HG03439 (cell line): ENCODE measurements around the gene BCL7C.
"Not testable (repeated sequence)": the region's sequence is repeated elsewhere in the genome, so short reads cannot be mapped to it uniquely, and the experiment has no call there.

Source experiments
- ATAC-seq: cut with Tn5 transposase; IDR thresholded peaks from one replicate; pipeline ENCODE4 v1.9.1; 2021; ENCODE audit warnings: mild to moderate bottlenecking, moderate library complexity; ENCODE audit not compliant: unreplicated experiment

Gene BCL7C

GRCh38 chr16:30896261-30896888 is 2.5 kb upstream of the BCL7C start, which contains the start of gene CTF1:
TSS of gene CTF1 (plus strand) at chr16:30896614. CDS start at chr16:30896644, 30 bp downstream.
- ATAC-seq, result no peak

DNA sequence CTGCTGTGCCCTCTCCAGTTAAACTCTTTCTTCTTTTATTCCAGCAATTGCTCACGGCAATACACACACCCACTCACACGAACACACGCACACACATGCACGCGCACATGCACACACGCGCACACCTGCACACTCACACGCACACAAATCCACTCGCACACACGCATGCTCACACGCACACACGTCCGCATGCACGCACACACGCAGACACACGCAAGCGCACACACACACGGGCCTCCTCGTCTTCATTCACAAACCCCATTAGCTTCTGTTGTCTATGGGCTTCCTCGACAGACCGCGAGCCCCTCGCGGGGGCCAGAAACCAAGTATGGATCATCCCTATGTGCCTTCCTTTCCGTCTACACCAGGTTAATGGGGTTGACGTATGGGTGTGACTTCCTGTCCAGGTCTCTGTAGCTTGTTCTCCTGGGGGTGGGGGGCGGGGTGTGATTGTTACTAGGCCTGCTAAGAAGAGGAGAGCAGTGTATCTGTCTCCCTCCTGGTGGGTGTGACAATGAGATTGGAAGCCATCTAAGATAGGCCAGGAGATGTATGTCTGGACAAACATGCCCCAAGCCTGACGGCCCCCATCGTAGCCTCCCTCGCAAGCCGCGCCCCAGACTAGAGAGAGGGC is 1.9 kb upstream of the BCL7C start:
- ATAC-seq, result no peak

GRCh38 chr16:30894540-30895368 is 877 bp upstream of the BCL7C start:
- no peak for ATAC-seq

DNA sequence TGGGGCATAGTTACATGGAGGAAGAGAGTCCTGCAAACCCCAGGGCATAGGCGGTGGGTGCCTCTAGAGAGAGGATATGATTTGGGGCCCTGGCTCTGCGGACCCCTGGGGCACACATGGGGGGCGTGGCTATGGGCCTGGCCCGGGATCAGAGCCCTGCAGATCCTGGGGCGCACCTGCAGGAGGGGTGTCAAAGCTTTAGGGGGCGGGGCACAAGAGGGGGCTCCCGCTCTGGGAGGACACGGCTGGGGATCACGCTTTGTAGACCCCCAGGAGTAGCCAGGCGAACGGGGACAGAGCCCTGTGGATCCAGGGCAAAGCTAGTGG is 497 bp downstream of the BCL7C start:
- peak; percentile 11 for ATAC-seq

DNA sequence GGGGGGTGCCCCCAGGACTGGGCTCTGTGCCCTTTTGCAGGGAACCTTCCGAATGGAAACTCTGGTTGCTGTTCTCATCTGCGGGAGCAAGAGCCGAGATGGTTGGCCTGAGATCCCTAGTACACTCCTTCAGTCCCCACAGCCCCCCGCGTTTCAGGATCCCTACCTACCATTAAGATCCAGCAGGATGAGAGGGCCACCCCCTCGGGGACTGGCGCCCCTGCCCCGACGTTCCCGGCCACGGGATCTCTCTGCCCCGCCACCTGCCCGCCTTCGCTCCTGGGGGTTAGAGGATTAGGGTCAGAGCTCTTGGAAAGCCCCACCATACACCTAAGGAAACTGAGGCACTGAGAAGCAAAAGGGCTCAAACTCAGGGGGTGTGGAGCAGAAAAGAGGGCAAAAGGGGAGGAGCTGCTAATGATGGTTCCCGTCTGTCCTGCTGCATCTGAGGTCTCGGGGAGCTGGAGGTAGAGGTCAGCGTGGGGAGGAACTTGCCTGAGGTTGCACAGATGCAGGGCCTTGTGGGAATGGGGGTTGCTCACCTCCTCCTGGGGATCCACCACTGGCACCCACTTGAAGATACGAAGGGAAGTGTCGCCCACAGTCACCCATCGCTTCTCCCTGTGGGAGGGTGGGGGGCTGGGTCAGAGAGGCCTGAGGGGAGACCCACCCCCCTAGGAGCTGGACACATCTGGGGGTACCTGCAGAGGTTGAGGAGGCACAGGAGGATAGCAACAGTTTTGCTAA is 1.0 kb downstream of the BCL7C start:
- no peak for ATAC-seq

DNA sequence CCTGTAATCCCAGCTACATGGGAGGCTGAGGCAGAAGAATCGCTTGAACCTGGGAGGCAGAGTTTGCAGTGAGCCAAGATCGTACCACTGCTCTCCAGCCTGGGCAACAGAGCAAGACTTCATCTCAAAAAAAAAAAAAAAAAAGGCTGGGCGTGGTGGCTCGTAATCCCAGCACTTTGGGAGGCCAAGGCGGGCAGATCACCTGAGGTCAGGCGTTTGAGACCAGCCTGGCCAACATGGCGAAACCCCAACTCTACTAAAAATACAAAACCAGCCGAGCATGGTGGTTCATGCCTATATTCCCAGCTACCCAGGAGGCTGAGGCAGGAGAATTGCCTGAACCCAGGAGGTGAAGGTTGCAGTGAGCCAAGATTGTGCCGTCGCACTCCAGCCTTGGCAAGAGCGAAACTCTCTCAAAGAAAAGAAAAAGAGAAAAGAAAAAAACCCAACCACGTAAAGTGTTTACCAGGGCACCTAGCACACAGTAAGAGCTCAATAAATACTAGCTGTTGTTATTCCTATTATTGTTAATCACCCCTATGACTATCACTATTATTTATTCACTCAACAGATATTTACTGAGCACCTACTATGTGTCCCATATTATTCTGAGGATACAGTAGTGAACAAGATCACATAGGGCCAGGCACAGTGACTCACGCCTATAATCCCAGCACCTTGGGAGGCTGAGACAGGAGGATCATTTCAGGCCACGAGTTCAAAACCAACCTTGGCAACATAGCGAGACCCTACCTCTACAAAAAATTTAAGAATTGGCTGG is 2.6 kb downstream of the BCL7C start:
- not testable (repeated sequence) for ATAC-seq

DNA sequence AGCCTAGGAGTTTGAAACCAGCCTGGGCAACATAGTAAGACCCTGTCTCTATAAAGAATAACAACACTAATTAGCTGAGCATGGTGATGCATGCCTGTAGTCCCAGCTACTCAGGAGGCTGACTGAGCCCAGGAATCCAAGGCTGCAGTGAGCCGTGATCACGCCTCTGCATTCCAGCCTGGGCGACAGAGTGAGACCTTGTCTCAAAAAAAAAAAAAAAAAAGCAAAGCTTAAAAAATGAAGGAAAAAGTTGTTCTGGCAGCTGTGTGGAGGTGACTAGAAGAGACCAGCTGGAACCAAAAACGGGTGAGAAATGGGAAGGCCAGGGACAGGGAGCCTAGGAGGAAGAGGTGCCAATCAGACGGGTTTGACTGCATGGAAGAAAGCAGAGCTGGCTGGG is 4.2 kb downstream of the BCL7C start:
- no peak for ATAC-seq

- ATAC-seq, result no peak
Observed at GRCh38 chr16:30888856-30889499, 4.9 kb downstream of the BCL7C start.

DNA sequence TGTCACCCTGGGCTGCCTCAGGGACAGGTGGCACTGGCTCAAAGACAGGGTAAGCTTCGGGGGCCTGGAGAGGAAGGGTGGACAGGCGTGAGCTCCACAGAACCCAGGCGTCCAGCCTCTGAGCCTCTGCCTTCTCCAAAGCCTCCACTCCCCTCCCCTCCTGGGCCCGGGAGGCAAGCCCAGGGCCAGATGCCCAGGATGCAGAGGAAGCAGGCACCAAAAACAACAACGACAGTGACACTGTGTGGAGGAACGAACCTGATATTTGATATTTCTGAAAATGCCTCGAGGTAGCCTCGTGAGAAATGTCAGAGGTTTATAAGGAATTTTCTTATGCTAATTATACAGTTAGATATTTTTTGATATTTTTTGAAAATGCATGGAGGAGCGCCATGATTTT is 6.0 kb downstream of the BCL7C start:
- ATAC-seq, result no peak

DNA sequence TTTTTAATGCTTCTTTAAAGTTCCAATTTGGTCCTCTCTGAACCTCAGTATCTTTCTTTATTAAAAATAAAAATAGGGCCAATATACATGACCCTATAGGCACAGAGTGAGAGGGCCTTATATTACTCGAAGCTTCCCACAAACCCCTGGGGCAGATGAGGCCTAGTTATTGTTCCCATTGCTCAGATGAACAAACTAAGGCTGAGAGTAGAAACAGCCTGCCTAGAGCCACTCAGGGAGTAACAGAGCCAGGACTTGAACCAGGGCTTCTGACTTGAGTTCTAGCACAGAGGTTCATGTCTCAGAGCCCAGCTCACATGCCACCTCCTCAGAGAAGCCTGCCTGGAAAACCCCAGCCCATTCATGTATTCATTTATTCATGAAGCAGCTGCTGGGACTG is 7.7 kb downstream of the BCL7C start:
- no peak for ATAC-seq

DNA sequence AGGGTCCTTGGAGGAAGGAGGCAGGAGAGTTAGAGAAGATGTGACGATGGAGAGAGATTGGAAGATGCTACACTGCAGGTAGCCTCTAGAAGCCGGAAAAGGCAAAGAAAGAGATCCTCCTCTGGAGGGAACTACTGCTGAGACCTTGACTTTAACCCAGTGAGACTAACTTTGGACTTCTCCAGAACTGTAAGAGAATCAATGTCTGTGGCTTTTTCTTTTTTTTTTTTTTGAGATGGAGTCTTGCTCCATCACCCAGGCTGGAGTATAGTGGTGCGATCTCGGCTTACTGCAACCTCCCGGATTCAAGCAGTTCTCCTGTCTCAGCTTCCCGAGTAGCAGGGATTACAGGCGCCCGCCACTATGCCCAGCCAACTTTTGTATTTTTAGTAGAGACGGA is 8.7 kb downstream of the BCL7C start:
- no peak for ATAC-seq

DNA sequence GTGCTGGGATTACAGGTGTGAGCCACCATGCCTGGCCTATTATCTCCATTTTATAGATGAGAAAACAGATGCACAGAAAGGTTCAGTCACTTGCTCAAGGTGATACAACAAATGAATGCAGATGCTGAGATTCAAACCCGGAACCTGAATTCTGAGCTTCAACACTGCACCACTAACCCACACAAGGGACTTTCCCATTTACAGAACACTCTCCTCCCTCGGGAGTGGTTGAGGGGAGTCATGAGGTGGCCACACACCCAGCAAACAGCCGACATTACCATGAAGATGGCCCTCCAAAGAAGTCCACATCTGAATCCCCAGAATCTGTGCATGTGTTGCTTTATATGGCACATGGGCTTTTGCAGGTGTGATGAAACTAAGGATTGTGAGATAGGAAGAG is 9.1 kb downstream of the BCL7C start:
- no peak for ATAC-seq

DNA sequence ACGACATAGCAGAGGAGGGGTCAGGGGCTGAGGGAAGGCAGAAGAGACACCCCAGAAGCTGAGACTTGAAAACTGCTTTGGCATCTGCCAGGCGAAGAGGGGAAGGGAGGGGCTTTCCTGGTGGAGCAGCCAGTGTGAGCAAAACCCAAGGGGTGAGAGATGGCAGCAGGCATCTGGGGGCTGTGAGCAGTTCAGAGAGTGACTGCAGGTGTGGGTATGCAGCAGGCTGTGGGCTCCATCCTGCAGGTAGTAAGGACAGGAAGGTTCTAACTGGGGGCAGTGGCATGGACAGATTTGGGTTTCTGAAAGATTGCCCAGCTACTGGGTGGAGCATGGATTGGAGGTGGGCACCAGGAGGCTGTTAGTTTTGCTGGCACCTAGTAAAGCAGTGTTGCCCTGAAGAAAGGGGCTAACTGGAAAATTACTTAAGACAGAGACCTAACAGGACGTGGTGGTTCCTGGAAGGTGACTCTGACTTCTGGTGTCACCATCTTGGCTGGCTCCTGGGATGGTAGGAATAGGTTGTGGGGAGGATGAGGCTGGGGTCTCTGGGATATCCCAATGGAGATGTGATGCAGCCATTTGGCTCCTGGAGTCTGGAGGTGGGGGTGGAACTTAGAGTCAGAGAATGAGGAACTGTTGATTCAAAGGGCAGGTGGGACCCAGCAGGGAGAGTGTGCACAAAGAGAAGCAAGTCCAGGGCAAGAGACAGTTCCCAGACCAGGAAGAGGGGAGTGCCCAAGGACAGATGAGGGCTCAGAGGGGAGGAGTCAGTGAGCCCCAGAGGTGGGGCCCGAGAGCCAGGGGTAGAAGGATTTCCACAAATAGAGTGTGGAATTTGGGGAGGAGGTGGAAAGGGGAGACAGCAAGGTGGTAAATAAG is 11.2 kb downstream of the BCL7C start:
- ATAC-seq, result no peak

GRCh38 chr16:30876867-30877266 is 17.0 kb downstream of the BCL7C start:
- no peak for ATAC-seq

GRCh38 chr16:30875871-30876801 is 17.7 kb downstream of the BCL7C start:
- no peak for ATAC-seq

- peak; percentile 71 for ATAC-seq
Observed at GRCh38 chr16:30874821-30875717, 18.8 kb downstream of the BCL7C start.

DNA sequence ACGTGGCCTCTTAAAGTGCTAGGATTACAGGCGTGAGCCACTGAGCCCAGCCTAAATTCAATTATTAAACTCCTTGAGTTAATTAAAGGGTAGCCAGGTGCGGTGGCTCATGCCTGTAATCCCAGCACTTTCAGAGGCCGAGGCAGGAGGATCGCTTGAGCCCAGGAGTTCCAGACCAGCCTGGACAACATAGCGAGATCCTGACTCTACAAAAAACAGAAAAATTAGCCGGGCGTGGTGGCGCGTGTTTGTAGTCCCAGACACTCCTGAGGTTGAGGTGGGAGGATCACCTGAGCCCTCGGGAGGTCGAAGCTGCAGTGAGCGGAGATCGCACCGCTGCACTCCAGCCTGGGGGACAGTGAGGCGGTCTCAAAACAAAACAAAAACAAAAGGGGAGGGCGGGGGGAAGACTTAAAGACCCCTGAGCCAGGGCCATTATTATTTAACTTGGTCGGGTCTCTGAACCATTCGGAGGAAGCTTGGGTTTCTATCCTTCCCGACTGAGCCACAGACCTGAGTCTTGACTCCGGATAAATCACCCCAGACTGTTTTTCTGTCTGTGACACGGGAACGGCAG is 19.5 kb downstream of the BCL7C start:
- ATAC-seq, result no peak
